Measurements from ENCODE around the gene PGS1.

- TF ChIP-seq CTCF (IDR thresholded peaks at IDR 0.05) (no peak), EP300 (IDR thresholded peaks at IDR 0.05) (no peak)
Observed at GRCh38 chr17:78390241-78391050, 12.0 kb downstream of the PGS1 start.

All from tibial nerve (tissue), 4 donors.